ENCODE results near the gene RP9. TPM values are rescaled to one million over a fixed set of nuclear protein-coding genes. Genes with fewer than 3 reads are reported as not detected.

RP9 gene
- total and polyA plus RNA-seq, 2 donors (not counting 1 experiment from before 2014, with no cell fraction given) = 19.2 to 23.4 TPM

- Histone ChIP-seq H3K4me2 (ENCODE audit: extremely low read depth, insufficient read depth, low read length) (no peak overlapping the region), H2AFZ (ENCODE audit: low read length) (no peak overlapping the region), H3K4me3 (replicated peaks in 1 of 4; ENCODE audit: control extremely low read depth in 1 of 4, insufficient read depth in 1 of 4, low read depth in 3 of 4, low read length in 4 of 4) (no peak overlapping the region), H4K20me1 (ENCODE audit: control insufficient read depth, extremely low read depth, insufficient read depth, low read length) (no peaks in the 10 kb centered on the region), H3K4me1 (ENCODE audit: control insufficient read depth, extremely low read depth, insufficient read depth, low read length) (no peaks in the 10 kb centered on the region), H3K27me3 (ENCODE audit: control insufficient read depth, insufficient read depth, low read length) (no peaks in the 10 kb centered on the region), H3K9ac (ENCODE audit: insufficient read depth, low read length) (no peak overlapping the region), H3K36me3 (ENCODE audit: control insufficient read depth, insufficient read depth, low read length) (peaks cover 4% of the 10 kb centered on the region), H3K9me3 (ENCODE audit: control insufficient read depth, insufficient read depth, low read depth, low read length) (no peaks in the 10 kb centered on the region), H3K79me2 (ENCODE audit: control insufficient read depth, insufficient read depth, low read length) (no peaks in the 10 kb centered on the region), H3K27ac (ENCODE audit: insufficient read depth, low read length) (no peak overlapping the region)
- DNase-seq (ENCODE audit: low read depth in 2 of 2) = no peak
- TF ChIP-seq EZH2 (IDR thresholded peaks at IDR 0.05; ENCODE audit: low read length, missing control alignments) (no peak), CTCF (conservative IDR thresholded peaks at IDR 0.05 in 1 of 2, IDR thresholded peaks at IDR 0.05 in 1 of 2; ENCODE audit: low read depth in 1 of 2, low read length in 2 of 2) (no peak)
Observed at GRCh38 chr7:33093266-33093665, 15.9 kb downstream of the RP9 start.

GRCh38 chr7:33091641-33092191 lies 17.5 kb downstream of the RP9 start:
- H3K27me3 ChIP-seq (ENCODE audit: control insufficient read depth, insufficient read depth, low read length) = no peaks in the 10 kb centered on the region
- no peak overlapping the region for H3K9ac ChIP-seq (ENCODE audit: insufficient read depth, low read length)
- H3K4me3 ChIP-seq (replicated peaks in 1 of 4; ENCODE audit: control extremely low read depth in 1 of 4, insufficient read depth in 1 of 4, low read depth in 3 of 4, low read length in 4 of 4) = no peak overlapping the region
- no peaks in the 10 kb centered on the region for H3K79me2 ChIP-seq (ENCODE audit: control insufficient read depth, insufficient read depth, low read length)
- H3K27ac ChIP-seq (ENCODE audit: insufficient read depth, low read length) = no peak overlapping the region
- no peaks in the 10 kb centered on the region for H4K20me1 ChIP-seq (ENCODE audit: control insufficient read depth, extremely low read depth, insufficient read depth, low read length)
- no peak for DNase-seq (ENCODE audit: low read depth in 2 of 2)
- H3K36me3 ChIP-seq (ENCODE audit: control insufficient read depth, insufficient read depth, low read length) = peaks cover 1% of the 10 kb centered on the region
- no peak for TF ChIP-seq CTCF (conservative IDR thresholded peaks at IDR 0.05 in 1 of 2, IDR thresholded peaks at IDR 0.05 in 1 of 2; ENCODE audit: low read depth in 1 of 2, low read length in 2 of 2)
- TF ChIP-seq EZH2 (IDR thresholded peaks at IDR 0.05; ENCODE audit: low read length, missing control alignments) = no peak
- H3K9me3 ChIP-seq (ENCODE audit: control insufficient read depth, insufficient read depth, low read depth, low read length) = no peaks in the 10 kb centered on the region
- H2AFZ ChIP-seq (ENCODE audit: low read length) = no peak overlapping the region
- no peaks in the 10 kb centered on the region for H3K4me1 ChIP-seq (ENCODE audit: control insufficient read depth, extremely low read depth, insufficient read depth, low read length)
- H3K4me2 ChIP-seq (ENCODE audit: extremely low read depth, insufficient read depth, low read length) = no peak overlapping the region

- DNase-seq (ENCODE audit: low read depth in 2 of 2) = peak; percentile 55 to 92
- no peaks in the 10 kb centered on the region for H3K4me1 ChIP-seq (ENCODE audit: control insufficient read depth, extremely low read depth, insufficient read depth, low read length)
- TF ChIP-seq CTCF (conservative IDR thresholded peaks at IDR 0.05 in 1 of 2, IDR thresholded peaks at IDR 0.05 in 1 of 2; ENCODE audit: low read depth in 1 of 2, low read length in 2 of 2) (no peak), EZH2 (IDR thresholded peaks at IDR 0.05; ENCODE audit: low read length, missing control alignments) (no peak)
- H3K27me3 ChIP-seq (ENCODE audit: control insufficient read depth, insufficient read depth, low read length) = no peaks in the 10 kb centered on the region
- no peaks in the 10 kb centered on the region for H4K20me1 ChIP-seq (ENCODE audit: control insufficient read depth, extremely low read depth, insufficient read depth, low read length)
- H3K79me2 ChIP-seq (ENCODE audit: control insufficient read depth, insufficient read depth, low read length) = no peaks in the 10 kb centered on the region
- H2AFZ ChIP-seq (ENCODE audit: low read length) = no peak overlapping the region
- H3K9me3 ChIP-seq (ENCODE audit: control insufficient read depth, insufficient read depth, low read depth, low read length) = no peaks in the 10 kb centered on the region
- no peaks in the 10 kb centered on the region for H3K36me3 ChIP-seq (ENCODE audit: control insufficient read depth, insufficient read depth, low read length)
- H3K9ac ChIP-seq (ENCODE audit: insufficient read depth, low read length) = no peak overlapping the region
- H3K4me3 ChIP-seq (replicated peaks in 1 of 4; ENCODE audit: control extremely low read depth in 1 of 4, insufficient read depth in 1 of 4, low read depth in 3 of 4, low read length in 4 of 4) = no peak overlapping the region
- peak overlapping the region; percentile 8 for H3K4me2 ChIP-seq (ENCODE audit: extremely low read depth, insufficient read depth, low read length)
- H3K27ac ChIP-seq (ENCODE audit: insufficient read depth, low read length) = no peak overlapping the region
Observed at GRCh38 chr7:33091111-33091531, 18.1 kb downstream of the RP9 start.

Measured in fibroblast of lung (primary cell).